ENCODE measurements around the gene P3H2. TPM values are rescaled to one million over a fixed set of nuclear protein-coding genes. Genes with fewer than 3 reads are reported as not detected.

The P3H2 gene
- total RNA-seq, 2 donors from 2014 or later: 285 to 322 TPM

DNA sequence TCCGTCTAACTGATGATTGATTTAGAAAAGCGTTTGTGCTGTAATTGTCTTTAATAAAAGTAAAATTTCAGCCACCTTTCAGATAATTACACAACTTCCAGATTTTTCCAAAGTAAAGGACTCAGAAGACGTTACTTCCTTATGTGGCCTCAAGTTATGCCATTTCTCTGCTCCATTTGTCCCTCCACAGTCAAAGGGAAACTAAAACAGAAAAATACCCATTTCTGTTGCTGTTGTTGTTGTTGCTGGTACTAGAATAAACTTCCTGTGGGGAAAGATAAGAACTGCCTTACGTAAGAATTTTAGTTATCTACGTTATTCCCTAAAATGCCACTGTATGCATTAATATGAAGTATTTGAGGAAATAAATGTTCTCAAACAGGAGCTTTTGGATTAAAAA, 153.9 kb downstream of the P3H2 start:
- Mint-ChIP-seq H3K27ac (no peak overlapping the region), H3K4me1 (peaks cover under 1% of the 10 kb centered on the region), H3K27me3 (ENCODE audit: insufficient read depth) (no peaks in the 10 kb centered on the region), H3K9me3 (no peaks in the 10 kb centered on the region), H3K36me3 (ENCODE audit: low read depth) (peaks cover 74% of the 10 kb centered on the region), H3K4me3 (no peak overlapping the region)
- Histone ChIP-seq H3K9me3 (ENCODE audit: control insufficient read depth, low read length) (no peaks in the 10 kb centered on the region), H3K4me1 (ENCODE audit: control insufficient read depth, insufficient read depth, low read length) (peaks cover 3% of the 10 kb centered on the region), H3K4me3 (ENCODE audit: low read length) (no peak overlapping the region), H3K27me3 (ENCODE audit: control insufficient read depth, insufficient read depth, low read length, poor library complexity, severe bottlenecking) (no peaks in the 10 kb centered on the region), H3K9ac (ENCODE audit: extremely low read depth, low read length, poor library complexity, severe bottlenecking) (no peak overlapping the region), H3K27ac (ENCODE audit: low read depth, low read length) (no peak overlapping the region), H3K36me3 (ENCODE audit: control insufficient read depth, insufficient read depth, low read length) (peaks cover 88% of the 10 kb centered on the region)
- 79 to 90% methylated on average over 3 of the region's 5 CpGs for WGBS, 2 experiments (ENCODE audit: insufficient coverage in 1 of 2, insufficient read length in 1 of 2)
- TF ChIP-seq, protein P1, sequence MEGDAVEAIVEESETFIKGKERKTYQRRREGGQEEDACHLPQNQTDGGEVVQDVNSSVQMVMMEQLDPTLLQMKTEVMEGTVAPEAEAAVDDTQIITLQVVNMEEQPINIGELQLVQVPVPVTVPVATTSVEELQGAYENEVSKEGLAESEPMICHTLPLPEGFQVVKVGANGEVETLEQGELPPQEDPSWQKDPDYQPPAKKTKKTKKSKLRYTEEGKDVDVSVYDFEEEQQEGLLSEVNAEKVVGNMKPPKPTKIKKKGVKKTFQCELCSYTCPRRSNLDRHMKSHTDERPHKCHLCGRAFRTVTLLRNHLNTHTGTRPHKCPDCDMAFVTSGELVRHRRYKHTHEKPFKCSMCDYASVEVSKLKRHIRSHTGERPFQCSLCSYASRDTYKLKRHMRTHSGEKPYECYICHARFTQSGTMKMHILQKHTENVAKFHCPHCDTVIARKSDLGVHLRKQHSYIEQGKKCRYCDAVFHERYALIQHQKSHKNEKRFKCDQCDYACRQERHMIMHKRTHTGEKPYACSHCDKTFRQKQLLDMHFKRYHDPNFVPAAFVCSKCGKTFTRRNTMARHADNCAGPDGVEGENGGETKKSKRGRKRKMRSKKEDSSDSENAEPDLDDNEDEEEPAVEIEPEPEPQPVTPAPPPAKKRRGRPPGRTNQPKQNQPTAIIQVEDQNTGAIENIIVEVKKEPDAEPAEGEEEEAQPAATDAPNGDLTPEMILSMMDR (conservative IDR thresholded peaks at IDR 0.05): no peak
- no peak for DNase-seq

DNA sequence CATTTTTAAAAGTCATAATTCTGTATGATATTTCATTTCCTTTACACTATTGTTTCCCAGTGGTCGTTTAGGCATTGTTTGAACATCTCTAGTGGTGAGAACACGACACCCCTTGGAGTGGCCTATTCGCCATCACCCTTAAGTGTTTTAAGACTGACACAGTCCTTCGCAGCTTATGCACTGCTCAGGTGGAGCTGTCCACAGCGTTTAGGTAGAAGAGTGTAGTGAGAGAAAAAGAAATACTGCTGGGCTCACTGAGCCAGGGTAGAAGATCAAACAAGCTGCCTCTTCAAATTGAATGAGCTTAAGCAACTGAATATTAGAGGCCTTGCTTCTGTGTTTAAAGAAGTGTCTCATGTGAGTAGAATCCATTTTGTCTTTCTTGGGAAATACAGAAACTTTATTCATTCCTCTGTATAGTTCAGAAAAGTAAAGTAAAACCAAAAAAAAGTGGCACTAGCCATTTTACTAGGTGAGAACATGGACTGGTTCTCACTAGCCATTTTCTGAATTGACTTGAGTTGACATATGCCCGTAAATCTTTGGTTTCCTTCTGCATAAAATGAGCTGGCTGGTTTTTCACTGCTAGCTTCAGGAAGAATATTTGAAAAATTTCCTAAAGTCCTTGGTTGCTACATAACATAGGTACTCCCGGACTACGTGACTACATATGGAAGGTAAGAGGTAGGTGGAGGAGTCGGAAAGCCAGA, 155.9 kb downstream of the P3H2 start:
- Mint-ChIP-seq H3K27me3 (ENCODE audit: insufficient read depth) (no peaks in the 10 kb centered on the region), H3K27ac (no peak overlapping the region), H3K4me3 (no peak overlapping the region), H3K36me3 (ENCODE audit: low read depth) (peaks cover 77% of the 10 kb centered on the region), H3K4me1 (peaks cover 5% of the 10 kb centered on the region), H3K9me3 (no peaks in the 10 kb centered on the region)
- Histone ChIP-seq H3K27me3 (ENCODE audit: control insufficient read depth, insufficient read depth, low read length, poor library complexity, severe bottlenecking) (no peaks in the 10 kb centered on the region), H3K4me3 (ENCODE audit: low read length) (no peak overlapping the region), H3K36me3 (ENCODE audit: control insufficient read depth, insufficient read depth, low read length) (peaks cover 86% of the 10 kb centered on the region), H3K27ac (ENCODE audit: low read depth, low read length) (no peak overlapping the region), H3K9ac (ENCODE audit: extremely low read depth, low read length, poor library complexity, severe bottlenecking) (no peak overlapping the region), H3K4me1 (ENCODE audit: control insufficient read depth, insufficient read depth, low read length) (peaks cover 3% of the 10 kb centered on the region), H3K9me3 (ENCODE audit: control insufficient read depth, low read length) (no peaks in the 10 kb centered on the region)
- no peak for DNase-seq
- TF ChIP-seq, protein P1 (conservative IDR thresholded peaks at IDR 0.05): no peak
- WGBS, 2 experiments (ENCODE audit: insufficient coverage in 1 of 2, insufficient read length in 1 of 2): 93 to 95% methylated on average over 6 to 9 of the region's 9 CpGs

DNA sequence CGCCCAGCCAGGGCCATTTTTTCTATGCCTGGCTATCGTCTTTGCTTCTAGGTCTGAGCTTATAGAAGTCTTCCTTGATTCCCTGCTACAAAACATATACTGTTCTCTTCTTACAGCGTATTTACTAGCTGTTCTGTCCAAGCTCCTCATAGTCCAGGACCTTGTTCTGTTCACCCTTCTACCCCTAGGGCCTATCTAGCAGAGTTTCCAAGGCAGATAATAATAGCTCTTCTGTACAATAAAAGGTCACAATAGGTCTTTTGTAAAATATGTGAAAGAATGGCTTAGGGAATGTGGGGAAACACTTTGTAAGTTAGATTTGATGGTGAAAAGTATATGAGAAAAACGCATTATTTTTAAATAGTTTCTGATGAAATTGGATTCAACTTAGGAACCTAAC, 158.2 kb downstream of the P3H2 start:
- Mint-ChIP-seq H3K36me3 (ENCODE audit: low read depth) (peaks cover 77% of the 10 kb centered on the region), H3K4me3 (no peak overlapping the region), H3K27me3 (ENCODE audit: insufficient read depth) (no peaks in the 10 kb centered on the region), H3K9me3 (no peaks in the 10 kb centered on the region), H3K27ac (no peak overlapping the region), H3K4me1 (peaks cover 5% of the 10 kb centered on the region)
- TF ChIP-seq, protein P1 (conservative IDR thresholded peaks at IDR 0.05): no peak
- Histone ChIP-seq H3K4me1 (ENCODE audit: control insufficient read depth, insufficient read depth, low read length) (peaks cover 3% of the 10 kb centered on the region), H3K4me3 (ENCODE audit: low read length) (no peak overlapping the region), H3K9ac (ENCODE audit: extremely low read depth, low read length, poor library complexity, severe bottlenecking) (no peak overlapping the region), H3K27me3 (ENCODE audit: control insufficient read depth, insufficient read depth, low read length, poor library complexity, severe bottlenecking) (no peaks in the 10 kb centered on the region), H3K9me3 (ENCODE audit: control insufficient read depth, low read length) (no peaks in the 10 kb centered on the region), H3K27ac (ENCODE audit: low read depth, low read length) (no peak overlapping the region), H3K36me3 (ENCODE audit: control insufficient read depth, insufficient read depth, low read length) (peaks cover 80% of the 10 kb centered on the region)
- no peak for DNase-seq
- WGBS, 2 experiments (ENCODE audit: insufficient coverage in 1 of 2, insufficient read length in 1 of 2): 92 to 96% methylated on average over 3 to 4 of the region's 4 CpGs

All from endodermal cell (in vitro differentiated cells).